Uterus (tissue), 4 donors: ENCODE results near the gene OPN1LW. TPM values are rescaled to one million over a fixed set of nuclear protein-coding genes. Genes with fewer than 3 reads are reported as not detected.
A peak's percentile ranks its signal among the peaks of the same experiment; 100 is the strongest.
"Not testable (repeated sequence)": the region's sequence is repeated elsewhere in the genome, so short reads cannot be mapped to it uniquely, and the experiment has no call there.

Source experiments
- DNase-seq, 2 donors: peaks; one replicate each; pipeline ENCODE4 v3.0.0-alpha.2; 2019 to 2020
- H3K27ac ChIP-seq, 2 donors: fragments of 200-600 bp; sonication (generic); 1 replicate in 1 of 2; 2 replicates in 1 of 2; pipeline ENCODE4 v1.5.1; 2016 to 2018
- H3K27me3 ChIP-seq, 2 donors: fragments of 200-600 bp; sonication (generic); one replicate each; pipeline ENCODE4 v1.5.1; 2018 to 2019; ENCODE audit warnings: control low read depth in 1 of 2
- H3K36me3 ChIP-seq, 2 donors: fragments of 200-600 bp; sonication (generic); one replicate each; pipeline ENCODE4 v1.5.1; 2019; ENCODE audit warnings: control low read depth in 1 of 2
- H3K4me1 ChIP-seq, 2 donors: fragments of 200-600 bp; sonication (generic); one replicate each; pipeline ENCODE4 v1.5.1; 2018 to 2019; ENCODE audit warnings: control low read depth in 1 of 2
- H3K4me3 ChIP-seq, 2 donors: fragments of 200-600 bp; sonication (generic); 1 replicate in 1 of 2; 2 replicates in 1 of 2; pipeline ENCODE4 v1.5.1; 2018 to 2019; ENCODE audit warnings: mild to moderate bottlenecking in 1 of 2
- H3K9me3 ChIP-seq, 2 donors: fragments of 200-600 bp; sonication (generic); one replicate each; pipeline ENCODE4 v1.5.1; 2019; ENCODE audit warnings: control low read depth in 1 of 2
- CTCF ChIP-seq, 4 experiments: fragments of 200-600 bp in 2 of 4; fragments of 450-650 bp in 2 of 4; sonication (generic) in 2 of 4; IDR thresholded peaks; one replicate each; pipeline ENCODE4 v1.5.1; 2016 to 2019; ENCODE audit warnings: antibody characterized with exemption in 4 of 4, mild to moderate bottlenecking in 2 of 4, moderate library complexity in 1 of 4
- POLR2A ChIP-seq, 2 donors: fragments of 450-650 bp; IDR thresholded peaks; one replicate each; pipeline ENCODE4 v1.6.1; 2016; ENCODE audit warnings: antibody characterized with exemption in 2 of 2, mild to moderate bottlenecking in 1 of 2, moderate library complexity in 1 of 2
- intact Hi-C: fragments of 100-400 bp; cut with DNase I; formaldehyde crosslinking; loops from one replicate; pipeline ENCODE4 v1.15.1; 2023; ENCODE audit warnings: low total_unique reads
- total RNA-seq, 4 donors: library from RNA; depleted of rRNA in 3 of 4; stranded (reverse); fragments of >200 nt in 3 of 4; gene quantifications; one replicate each; pipeline versions ENCODE4 v1.1.0 to v1.2.4, GENCODE V29; 2014 to 2023
- donor health status: DM: yes; HTN: yes; CAD: no.

OPN1LW gene
- total RNA-seq, 4 donors from 2014 or later: not detected

GRCh38 chrX:154140742-154141141 is 3.3 kb upstream of the OPN1LW start:
- no peak for DNase-seq
- Histone ChIP-seq H3K27ac (no peak overlapping the region), H3K4me3 (no peak overlapping the region), H3K4me1 (no peaks in the 10 kb centered on the region), H3K9me3 (no peaks in the 10 kb centered on the region), H3K36me3 (no peaks in the 10 kb centered on the region), H3K27me3 (no peaks in the 10 kb centered on the region)
- intact Hi-C loops: no loop called here
- no peak for TF ChIP-seq POLR2A (IDR thresholded peaks at IDR 0.05)
- TF ChIP-seq CTCF (IDR thresholded peaks at IDR 0.05): no peak

DNA sequence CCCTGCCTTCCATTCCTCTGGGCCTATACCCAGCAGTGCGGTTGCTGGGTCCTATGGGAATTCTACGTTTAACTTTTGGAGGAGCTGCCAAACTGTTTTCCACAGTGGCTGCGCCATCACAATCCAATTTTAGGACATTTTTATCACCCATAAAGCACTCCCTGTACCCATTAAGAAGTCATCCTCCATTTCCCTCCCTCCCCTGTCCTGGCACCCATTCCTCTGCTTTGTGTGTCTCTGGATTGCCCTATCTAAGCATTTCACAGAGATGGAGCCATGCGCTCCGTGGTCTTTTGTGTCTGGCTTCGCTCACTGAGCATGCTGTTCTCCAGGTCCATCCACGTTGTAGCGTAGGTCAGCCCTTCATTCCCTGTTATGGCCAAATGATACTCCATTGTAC is 1.7 kb upstream of the OPN1LW start:
- TF ChIP-seq POLR2A (IDR thresholded peaks at IDR 0.05) (no peak), CTCF (IDR thresholded peaks at IDR 0.05) (no peak)

DNA sequence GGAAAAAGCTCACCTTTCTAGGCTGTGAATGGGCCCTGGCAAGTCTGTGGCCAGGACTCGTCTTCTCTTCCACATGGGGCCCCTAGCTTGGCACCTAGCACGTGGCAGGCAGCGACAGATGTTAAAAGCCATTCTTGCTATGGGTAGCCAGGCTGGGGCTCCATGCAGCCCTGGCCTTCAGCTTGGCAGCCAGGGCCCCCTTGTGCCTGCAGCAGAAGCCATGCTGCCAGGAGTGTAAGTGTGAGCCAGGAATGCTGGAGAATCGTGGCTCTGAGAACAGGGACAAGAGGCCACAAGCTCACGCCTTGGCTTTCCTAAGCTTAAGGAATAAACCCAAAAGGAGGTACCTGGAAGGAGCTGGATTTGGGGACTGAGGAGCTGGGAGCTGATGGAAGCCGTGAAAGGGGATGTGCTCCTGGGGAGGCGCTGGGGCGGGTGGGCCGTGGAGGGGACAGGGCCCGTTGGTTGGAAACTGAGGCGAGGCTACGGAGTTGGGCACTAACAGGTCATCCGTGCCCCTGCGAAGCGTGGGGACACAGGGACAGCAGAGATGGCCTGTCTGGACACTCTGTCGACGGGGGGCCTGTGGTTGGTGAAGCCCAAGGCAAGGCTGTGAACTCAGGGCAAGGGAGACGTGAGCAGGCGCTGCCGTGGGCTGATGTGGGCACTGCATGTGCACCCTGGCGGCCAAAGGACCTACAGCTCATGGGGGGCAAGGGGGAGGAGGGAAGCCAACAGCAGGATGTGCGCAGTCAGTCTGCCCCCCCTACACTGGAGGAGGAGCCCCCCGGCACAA is 895 bp upstream of the OPN1LW start:
- no peaks in the 10 kb centered on the region for H3K36me3 ChIP-seq

More for the DNA sequence above, 1.7 kb upstream of the OPN1LW start:
- intact Hi-C loops: no loop called here
- no peaks in the 10 kb centered on the region for H3K4me1 ChIP-seq
- H3K27me3 ChIP-seq: no peaks in the 10 kb centered on the region
- H3K36me3 ChIP-seq: no peaks in the 10 kb centered on the region
- DNase-seq: peak; percentile 33 to 40
- H3K9me3 ChIP-seq: no peaks in the 10 kb centered on the region
- no peak overlapping the region for H3K27ac ChIP-seq
- no peak overlapping the region for H3K4me3 ChIP-seq

DNA sequence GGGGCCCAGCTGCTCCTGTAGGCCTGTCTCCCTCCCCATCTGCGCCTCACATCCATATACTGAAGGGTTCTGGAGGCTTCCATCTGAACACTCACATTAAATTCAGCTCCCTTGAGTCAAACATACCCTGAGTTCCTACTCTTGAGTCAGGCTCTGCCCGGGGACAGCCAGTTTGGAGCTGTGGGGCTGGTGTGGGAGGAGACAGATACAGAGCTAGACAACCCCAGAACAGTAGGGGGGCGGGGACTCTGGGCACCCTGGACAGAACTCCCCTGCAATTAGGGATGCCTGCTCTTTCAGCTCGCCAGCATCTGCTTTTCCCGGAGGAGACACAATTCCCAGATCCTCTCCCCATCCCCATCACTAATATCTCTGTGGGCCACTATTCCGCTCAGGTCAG is 7.0 kb downstream of the OPN1LW start:
- H3K9me3 ChIP-seq, DNase-seq, H3K4me1 ChIP-seq, H3K27ac ChIP-seq, H3K27me3 ChIP-seq, H3K36me3 ChIP-seq, intact Hi-C loops, H3K4me3 ChIP-seq: not testable (repeated sequence)

More for the DNA sequence above, 895 bp upstream of the OPN1LW start:
- intact Hi-C loops: no loop called here
- H3K4me3 ChIP-seq: no peak overlapping the region
- TF ChIP-seq CTCF (IDR thresholded peaks at IDR 0.05) (no peak), POLR2A (IDR thresholded peaks at IDR 0.05) (no peak)
- no peaks in the 10 kb centered on the region for H3K4me1 ChIP-seq
- no peak for DNase-seq
- H3K27me3 ChIP-seq: no peaks in the 10 kb centered on the region
- no peak overlapping the region for H3K27ac ChIP-seq
- no peaks in the 10 kb centered on the region for H3K9me3 ChIP-seq

DNA sequence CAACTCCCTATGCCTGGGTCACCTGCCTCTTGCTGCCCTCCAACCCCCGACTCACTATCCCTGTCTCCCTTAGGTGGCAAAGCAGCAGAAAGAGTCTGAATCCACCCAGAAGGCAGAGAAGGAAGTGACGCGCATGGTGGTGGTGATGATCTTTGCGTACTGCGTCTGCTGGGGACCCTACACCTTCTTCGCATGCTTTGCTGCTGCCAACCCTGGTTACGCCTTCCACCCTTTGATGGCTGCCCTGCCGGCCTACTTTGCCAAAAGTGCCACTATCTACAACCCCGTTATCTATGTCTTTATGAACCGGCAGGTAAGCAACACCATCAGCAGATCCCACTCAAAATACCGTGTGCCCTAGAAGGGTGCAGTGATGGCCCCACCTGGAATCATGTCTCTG is 12.2 kb downstream of the OPN1LW start:
- intact Hi-C loops, H3K27ac ChIP-seq, H3K36me3 ChIP-seq, H3K27me3 ChIP-seq, H3K4me3 ChIP-seq, H3K4me1 ChIP-seq, DNase-seq, H3K9me3 ChIP-seq: not testable (repeated sequence)

- intact Hi-C loops: not testable (repeated sequence)
Observed at GRCh38 chrX:154157207-154157606, 13.2 kb downstream of the OPN1LW start.

DNA sequence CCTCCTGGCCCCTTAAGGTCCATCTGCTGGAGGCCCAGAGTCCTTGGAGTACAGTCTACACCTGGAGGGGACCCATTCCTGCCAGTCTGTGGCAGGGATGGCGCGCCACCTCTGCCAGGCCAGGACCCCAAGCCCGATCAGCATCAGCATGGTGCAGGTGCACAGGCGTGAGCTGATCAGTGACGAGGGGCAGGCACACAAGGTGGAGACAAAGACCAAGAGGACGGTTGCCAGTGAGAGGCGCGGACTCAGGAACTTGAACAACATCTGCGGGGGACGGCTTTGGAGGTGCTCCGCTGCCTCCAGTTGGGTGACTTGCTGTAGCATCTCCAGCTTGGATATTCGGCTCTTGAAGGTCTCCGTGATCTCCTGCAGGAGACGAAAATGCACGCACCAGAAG is 15.3 kb downstream of the OPN1LW start:
- H3K27me3 ChIP-seq, H3K9me3 ChIP-seq, intact Hi-C loops, DNase-seq, H3K4me1 ChIP-seq, H3K27ac ChIP-seq, H3K36me3 ChIP-seq, H3K4me3 ChIP-seq: not testable (repeated sequence)

More at GRCh38 chrX:154157207-154157606, 13.2 kb downstream of the OPN1LW start:
- H3K27me3 ChIP-seq, H3K36me3 ChIP-seq, H3K27ac ChIP-seq, H3K4me1 ChIP-seq, H3K9me3 ChIP-seq, DNase-seq, H3K4me3 ChIP-seq: not testable (repeated sequence)

DNA sequence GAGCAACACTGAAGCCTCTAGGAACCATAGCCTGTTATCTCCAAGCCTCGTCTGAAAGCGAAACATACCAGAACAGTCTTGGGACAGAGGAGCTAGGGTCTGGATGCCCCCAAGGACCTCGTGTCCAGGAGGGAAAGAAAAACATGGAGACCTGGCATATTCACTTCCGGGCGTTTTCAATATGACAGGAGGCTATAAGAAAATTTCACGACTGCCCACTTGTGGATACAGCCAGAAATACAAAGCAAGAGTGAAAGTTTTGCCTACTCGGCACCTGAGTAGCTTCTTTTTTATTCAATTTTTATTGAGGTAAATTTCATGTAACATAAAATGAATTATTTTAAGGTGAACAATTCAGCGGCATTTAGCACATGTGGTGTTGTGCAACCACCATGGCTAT is 20.9 kb downstream of the OPN1LW start:
- H3K27me3 ChIP-seq, H3K9me3 ChIP-seq, H3K4me3 ChIP-seq, H3K36me3 ChIP-seq, H3K27ac ChIP-seq, intact Hi-C loops, H3K4me1 ChIP-seq, DNase-seq: not testable (repeated sequence)

- intact Hi-C loops: not testable (repeated sequence)
Observed at GRCh38 chrX:154168384-154168783, 24.3 kb downstream of the OPN1LW start.

DNA sequence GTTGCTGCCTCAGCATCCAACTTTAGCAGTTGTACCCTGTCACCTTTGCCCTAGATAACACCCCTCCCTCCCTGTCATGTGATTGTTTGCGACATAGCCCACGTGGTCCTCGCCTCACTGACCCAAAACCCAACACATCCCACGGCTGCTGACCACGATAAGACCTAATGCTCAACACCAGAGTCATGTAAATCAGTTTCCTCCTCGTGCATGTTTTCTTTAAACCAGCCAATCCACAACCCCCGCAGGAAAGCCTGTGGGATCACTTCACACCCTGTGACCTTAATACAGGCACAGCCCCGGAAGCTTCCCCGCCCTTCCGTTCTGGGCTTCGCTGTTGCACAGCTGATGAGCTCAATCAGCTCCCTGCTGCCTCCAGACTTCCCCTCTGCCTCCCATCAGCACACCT is 28.5 kb downstream of the OPN1LW start:
- DNase-seq, H3K27me3 ChIP-seq, intact Hi-C loops: not testable (repeated sequence)

More at GRCh38 chrX:154168384-154168783, 24.3 kb downstream of the OPN1LW start:
- H3K4me3 ChIP-seq, H3K36me3 ChIP-seq, H3K27me3 ChIP-seq, H3K9me3 ChIP-seq, H3K4me1 ChIP-seq, H3K27ac ChIP-seq, DNase-seq: not testable (repeated sequence)

More for the DNA sequence above, 28.5 kb downstream of the OPN1LW start:
- H3K4me1 ChIP-seq, H3K4me3 ChIP-seq, H3K9me3 ChIP-seq, H3K36me3 ChIP-seq, H3K27ac ChIP-seq: not testable (repeated sequence)
